ENCODE data around the gene GPR3.
"Not testable (repeated sequence)": the region's sequence is repeated elsewhere in the genome, so short reads cannot be mapped to it uniquely, and the experiment has no call there.

The GPR3 gene

GRCh38 chr1:27429029-27429425 is 36.6 kb downstream of the GPR3 start:
- H3K36me3 ChIP-seq (ENCODE audit: insufficient read depth) = no peaks in the 10 kb centered on the region
- H3K4me1 ChIP-seq (ENCODE audit: low read depth, poor library complexity, severe bottlenecking) = peaks cover 7% of the 10 kb centered on the region
- H3K4me2 ChIP-seq = no peak overlapping the region
- no peak overlapping the region for H3K27ac ChIP-seq
- no peaks in the 10 kb centered on the region for H3K27me3 ChIP-seq (ENCODE audit: insufficient read depth, low read depth)
- H3K79me2 ChIP-seq (ENCODE audit: insufficient read depth, low read depth) = peaks cover 14% of the 10 kb centered on the region; the same call in 1 of the 2 replicates
- H2AFZ ChIP-seq (ENCODE audit: low read depth) = no peak overlapping the region
- H3K9ac ChIP-seq = no peak overlapping the region
- no peaks in the 10 kb centered on the region for H4K20me1 ChIP-seq (ENCODE audit: insufficient read depth)
- TF ChIP-seq CTCF (conservative IDR thresholded peaks at IDR 0.05; ENCODE audit: low read depth, low read length) = no peak
- no peak overlapping the region for H3K4me3 ChIP-seq (IDR thresholded peaks at IDR 0.05; ENCODE audit: insufficient read depth, low read depth, low read length)

- no peak for TF ChIP-seq CTCF (conservative IDR thresholded peaks at IDR 0.05; ENCODE audit: low read depth, low read length)
- Histone ChIP-seq H3K9ac (no peak overlapping the region), H3K27ac (no peak overlapping the region)
These were observed 38.6 kb downstream of the GPR3 start for GRCh38 chr1:27430903-27431600.

GRCh38 chr1:27431601-27431940 is 39.1 kb downstream of the GPR3 start:
- no peak overlapping the region for H2AFZ ChIP-seq (ENCODE audit: low read depth)
- no peak overlapping the region for H3K27ac ChIP-seq
- no peaks in the 10 kb centered on the region for H3K36me3 ChIP-seq (ENCODE audit: insufficient read depth)
- H3K4me1 ChIP-seq (ENCODE audit: low read depth, poor library complexity, severe bottlenecking) = peaks cover 17% of the 10 kb centered on the region
- H4K20me1 ChIP-seq (ENCODE audit: insufficient read depth) = no peaks in the 10 kb centered on the region
- peaks cover 18% of the 10 kb centered on the region; the same call in 1 of the 2 replicates for H3K79me2 ChIP-seq (ENCODE audit: insufficient read depth, low read depth)
- TF ChIP-seq CTCF (conservative IDR thresholded peaks at IDR 0.05; ENCODE audit: low read depth, low read length) = no peak
- H3K4me3 ChIP-seq (IDR thresholded peaks at IDR 0.05; ENCODE audit: insufficient read depth, low read depth, low read length) = no peak overlapping the region
- H3K4me2 ChIP-seq = no peak overlapping the region
- H3K9ac ChIP-seq = no peak overlapping the region
- no peaks in the 10 kb centered on the region for H3K27me3 ChIP-seq (ENCODE audit: insufficient read depth, low read depth)

More at GRCh38 chr1:27430903-27431600, 38.6 kb downstream of the GPR3 start:
- Histone ChIP-seq H3K79me2 (ENCODE audit: insufficient read depth, low read depth) (peaks cover 16% of the 10 kb centered on the region; the same call in 1 of the 2 replicates), H3K4me3 (IDR thresholded peaks at IDR 0.05; ENCODE audit: insufficient read depth, low read depth, low read length) (no peak overlapping the region), H3K4me2 (no peak overlapping the region), H3K27me3 (ENCODE audit: insufficient read depth, low read depth) (no peaks in the 10 kb centered on the region), H2AFZ (ENCODE audit: low read depth) (no peak overlapping the region), H3K36me3 (ENCODE audit: insufficient read depth) (no peaks in the 10 kb centered on the region), H3K4me1 (ENCODE audit: low read depth, poor library complexity, severe bottlenecking) (peaks cover 12% of the 10 kb centered on the region), H4K20me1 (ENCODE audit: insufficient read depth) (no peaks in the 10 kb centered on the region)

GRCh38 chr1:27432725-27433124 is 40.3 kb downstream of the GPR3 start:
- H3K36me3 ChIP-seq (ENCODE audit: insufficient read depth); H3K27me3 ChIP-seq (ENCODE audit: insufficient read depth, low read depth); H3K4me3 ChIP-seq (IDR thresholded peaks at IDR 0.05; ENCODE audit: insufficient read depth, low read depth, low read length); H2AFZ ChIP-seq (ENCODE audit: low read depth); H3K9ac ChIP-seq; H4K20me1 ChIP-seq (ENCODE audit: insufficient read depth); H3K27ac ChIP-seq; H3K4me2 ChIP-seq: not testable (repeated sequence)
- Histone ChIP-seq H3K4me1 (ENCODE audit: low read depth, poor library complexity, severe bottlenecking) (peaks cover 28% of the 10 kb centered on the region), H3K79me2 (ENCODE audit: insufficient read depth, low read depth) (peaks cover 26% of the 10 kb centered on the region; the same call in 1 of the 2 replicates)

GRCh38 chr1:27433706-27434105 is 41.3 kb downstream of the GPR3 start:
- Histone ChIP-seq H3K36me3 (ENCODE audit: insufficient read depth) (no peaks in the 10 kb centered on the region), H2AFZ (ENCODE audit: low read depth) (no peak overlapping the region), H3K4me2 (no peak overlapping the region), H3K4me1 (ENCODE audit: low read depth, poor library complexity, severe bottlenecking) (peaks cover 38% of the 10 kb centered on the region), H3K79me2 (ENCODE audit: insufficient read depth, low read depth) (peaks cover 31% of the 10 kb centered on the region; the same call in 1 of the 2 replicates), H3K4me3 (IDR thresholded peaks at IDR 0.05; ENCODE audit: insufficient read depth, low read depth, low read length) (no peak overlapping the region), H3K27ac (no peak overlapping the region), H4K20me1 (ENCODE audit: insufficient read depth) (no peaks in the 10 kb centered on the region), H3K27me3 (ENCODE audit: insufficient read depth, low read depth) (no peaks in the 10 kb centered on the region), H3K9ac (no peak overlapping the region)
- TF ChIP-seq CTCF (conservative IDR thresholded peaks at IDR 0.05; ENCODE audit: low read depth, low read length) = no peak

All from KMS-11 (cell line).